SK-N-SH treated with all-trans-retinoic acid at 6 μM for 48 hours (cell line): ENCODE data around the gene PDE5A.

Experiments used
- ARNTL ChIP-seq: fragments of 450-650 bp; formaldehyde crosslinking; IDR thresholded peaks from 2 replicates; pipeline ENCODE4 v1.5.0; 2020; ENCODE audit warnings: low read depth, mild to moderate bottlenecking, moderate library complexity, borderline replicate concordance
- GLIS3 ChIP-seq: fragments of 250-450 bp; sonication (Bioruptor Pico); IDR thresholded peaks from 2 replicates; pipeline ENCODE4 v1.5.0; 2020; ENCODE audit warnings: mild to moderate bottlenecking, moderate library complexity
- PATZ1 ChIP-seq: fragments of 250-450 bp; sonication (Bioruptor Pico); IDR thresholded peaks from 2 replicates; pipeline ENCODE4 v1.8.0; 2020; ENCODE audit warnings: mild to moderate bottlenecking, moderate library complexity, borderline replicate concordance
- PPARA ChIP-seq: fragments of 250-450 bp; sonication (Bioruptor Pico); IDR thresholded peaks from 2 replicates; pipeline ENCODE4 v1.5.0; 2020; ENCODE audit warnings: mild to moderate bottlenecking, borderline replicate concordance
- RARB ChIP-seq: fragments of 250-450 bp; sonication (Bioruptor Pico); IDR thresholded peaks from 2 replicates; pipeline ENCODE4 v1.8.0; 2021; ENCODE audit warnings: mild to moderate bottlenecking, moderate library complexity
- TSHZ2 ChIP-seq: fragments of 250-450 bp; sonication (Bioruptor Pico); IDR thresholded peaks from 2 replicates; pipeline ENCODE4 v1.5.0; 2020; ENCODE audit warnings: mild to moderate bottlenecking, moderate library complexity

- TF ChIP-seq RARB (CRISPR knock-in tag), result no peak
- TF ChIP-seq GLIS3 (CRISPR knock-in tag), result no peak
- no peak for TF ChIP-seq ARNTL (CRISPR knock-in tag)
- no peak for TF ChIP-seq PPARA
- TF ChIP-seq PATZ1 (CRISPR knock-in tag), result no peak
- TF ChIP-seq TSHZ2, result no peak
Observed at GRCh38 chr4:119581190-119581873, 47.3 kb downstream of the PDE5A start.
